Left lung (tissue), 10 donors: ENCODE data around the gene POLE2. TPM values are rescaled to one million over a fixed set of nuclear protein-coding genes. Genes with fewer than 3 reads are reported as not detected.
"Not testable (repeated sequence)": the region's sequence is repeated elsewhere in the genome, so short reads cannot be mapped to it uniquely, and the experiment has no call there.

Source experiments
- ATAC-seq: fragments of 200-7000 bp; cut with Tn5 transposase; one replicate; pipeline ENCODE4 v1.9.1; 2020; ENCODE audit warnings: moderate library complexity
- DNase-seq, 4 donors: peaks; one replicate each; pipeline ENCODE4 v3.0.0-alpha.2; 2013 to 2020
- H3K27ac ChIP-seq, 2 donors: fragments of 200-600 bp; sonication (generic) in 1 of 2; one replicate each; pipeline versions ENCODE4 v1.5.0 to v1.8.0; 2020 to 2021
- H3K27me3 ChIP-seq, 2 donors: fragments of 200-600 bp; sonication (generic) in 1 of 2; one replicate each; pipeline versions ENCODE4 v1.5.0 to v1.8.0; 2020 to 2021
- H3K36me3 ChIP-seq, 2 donors: fragments of 200-600 bp; sonication (generic) in 1 of 2; one replicate each; pipeline versions ENCODE4 v1.5.0 to v1.8.0; 2020 to 2021
- H3K4me1 ChIP-seq, 2 donors: fragments of 200-600 bp; one replicate each; pipeline ENCODE4 v1.8.0; 2021
- H3K4me3 ChIP-seq, 2 donors: fragments of 200-600 bp; sonication (generic) in 1 of 2; one replicate each; pipeline versions ENCODE4 v1.5.0 to v1.8.0; 2020 to 2021; ENCODE audit warnings: mild to moderate bottlenecking in 1 of 2
- H3K9me3 ChIP-seq, 2 donors: fragments of 200-600 bp; sonication (generic) in 1 of 2; one replicate each; pipeline versions ENCODE4 v1.5.0 to v1.8.0; 2020 to 2021
- CTCF ChIP-seq, 2 donors: fragments of 200-600 bp; sonication (generic) in 1 of 2; IDR thresholded peaks; one replicate each; pipeline versions ENCODE4 v1.5.0 to v1.8.0; 2021; ENCODE audit warnings: antibody characterized with exemption in 2 of 2
- intact Hi-C, 2 donors: fragments of 100-400 bp; cut with DNase I; formaldehyde crosslinking; loops; one replicate each; pipeline versions ENCODE4 v1.11.2 to v1.14.2; 2022
- polyA plus RNA-seq, 6 donors: library from polyadenylated mRNA; unstranded; fragments of 120-200 nt; gene quantifications; one replicate each; pipeline ENCODE4 v1.2.1, GENCODE V29; 2013; ENCODE audit not compliant: insufficient read length in 6 of 6
- total RNA-seq, 2 donors: library from RNA; stranded (reverse); fragmentation: NEBNext Ultra II Directional; extraction: Animal tissue kit (Norgen Biotek cat#: 25700); gene quantifications; one replicate each; pipeline ENCODE4 v1.2.1, GENCODE V29; 2021
- donor health status: DM: no; HTN: yes; CAD: no.
- donor health status: DM: no; HTN: no; CAD: no.

POLE2 gene
- total and polyA plus RNA-seq, 8 donors: 6.4 to 27.3 (median 23.0) TPM

GRCh38 chr14:49620182-49621113 lies 67.6 kb downstream of the POLE2 start, which contains the start of the genes MGAT2 and RPL36AL:
MGAT2 (plus strand) TSS chr14:49620799; CDS start chr14:49621269, 470 bp downstream.
RPL36AL (minus strand) TSS chr14:49620626; CDS start chr14:49619104, 1,522 bp downstream.
- Histone ChIP-seq H3K27ac (peak within 1 kb of the TSS; percentile 95 to 98), H3K4me1 (peaks cover 27 to 61% of the 10 kb centered on the region in 2 donors), H3K36me3 (peaks cover 0 to 31% of the 10 kb centered on the region in 2 donors), H3K9me3 (no peaks in the 10 kb centered on the region), H3K4me3 (peak within 1 kb of the TSS; percentile 95 to 99), H3K27me3 (no peaks in the 10 kb centered on the region)
- intact Hi-C loops: no loop called here
- DNase-seq (peak; percentile 97 to 99 (median 98)), ATAC-seq (peak; percentile 99)
- TF ChIP-seq CTCF (IDR thresholded peaks at IDR 0.05): peak in 1 of 2 donors; percentile 41

- H3K27me3 ChIP-seq: no peaks in the 10 kb centered on the region
- peak overlapping the region; percentile 95 to 99 for H3K4me3 ChIP-seq
- peaks cover 0 to 31% of the 10 kb centered on the region in 2 donors for H3K36me3 ChIP-seq
- H3K9me3 ChIP-seq: no peaks in the 10 kb centered on the region
- no peak for ATAC-seq
- intact Hi-C loops: no loop called here
- peaks cover 27 to 56% of the 10 kb centered on the region in 2 donors for H3K4me1 ChIP-seq
- H3K27ac ChIP-seq: peak overlapping the region; percentile 95 to 98
- no peak for TF ChIP-seq CTCF (IDR thresholded peaks at IDR 0.05)
- DNase-seq: no peak
These were observed 68.3 kb downstream of the POLE2 start for GRCh38 chr14:49619730-49620129.

GRCh38 chr14:49619273-49619672 lies 68.7 kb downstream of the POLE2 start:
- H3K27me3 ChIP-seq, ATAC-seq, H3K9me3 ChIP-seq, intact Hi-C loops, DNase-seq: not testable (repeated sequence)
- H3K4me1 ChIP-seq: peaks cover 27 to 54% of the 10 kb centered on the region in 2 donors
- peaks cover 0 to 31% of the 10 kb centered on the region in 2 donors for H3K36me3 ChIP-seq
- peak overlapping the region in 1 of 2 donors; percentile 98 for H3K27ac ChIP-seq
- H3K4me3 ChIP-seq: peak overlapping the region; percentile 95 to 99

- intact Hi-C loops: no loop called here
- TF ChIP-seq CTCF (IDR thresholded peaks at IDR 0.05): no peak
- H3K4me3 ChIP-seq: no peak overlapping the region
These were observed 70.0 kb downstream of the POLE2 start for GRCh38 chr14:49617852-49618519.

GRCh38 chr14:49615776-49616175 lies 72.2 kb downstream of the POLE2 start:
- H3K4me3 ChIP-seq: no peak overlapping the region
- H3K27ac ChIP-seq: no peak overlapping the region
- H3K36me3 ChIP-seq: peaks cover 0 to 31% of the 10 kb centered on the region in 2 donors
- DNase-seq (no peak), ATAC-seq (no peak)
- no peak for TF ChIP-seq CTCF (IDR thresholded peaks at IDR 0.05)
- H3K9me3 ChIP-seq: no peaks in the 10 kb centered on the region
- intact Hi-C loops: no loop called here
- H3K27me3 ChIP-seq: no peaks in the 10 kb centered on the region
- peaks cover 7 to 23% of the 10 kb centered on the region in 2 donors for H3K4me1 ChIP-seq

More at GRCh38 chr14:49617852-49618519, 70.0 kb downstream of the POLE2 start:
- Histone ChIP-seq H3K27me3 (no peaks in the 10 kb centered on the region), H3K27ac (no peak overlapping the region), H3K4me1 (peaks cover 20 to 41% of the 10 kb centered on the region in 2 donors), H3K36me3 (peaks cover 0 to 31% of the 10 kb centered on the region in 2 donors), H3K9me3 (no peaks in the 10 kb centered on the region)
- DNase-seq (no peak), ATAC-seq (no peak)
